SK-N-MC (cell line): Measurements from ENCODE around the gene C7orf25.
"Not testable (repeated sequence)": the region's sequence is repeated elsewhere in the genome, so short reads cannot be mapped to it uniquely, and the experiment has no call there.

Source experiments
- EZH2 ChIP-seq: fragments of 200-600 bp; sonication (generic); IDR thresholded peaks from one replicate; pipeline ENCODE4 v1.6.1; 2017; ENCODE audit warnings: antibody characterized with exemption
- FOXP2 ChIP-seq: optimal IDR thresholded peaks from 2 replicates; pipeline ENCODE3; 2011; ENCODE audit warnings: mild to moderate bottlenecking, moderate library complexity; ENCODE audit not compliant: insufficient read depth; ENCODE audit errors: extremely low read length, control extremely low read depth
- POLR2AphosphoS5 ChIP-seq: IDR thresholded peaks from 2 replicates; pipeline ENCODE4 v1.6.1; 2012; ENCODE audit warnings: mild to moderate bottlenecking, low read depth, low read length, borderline replicate concordance

DNA sequence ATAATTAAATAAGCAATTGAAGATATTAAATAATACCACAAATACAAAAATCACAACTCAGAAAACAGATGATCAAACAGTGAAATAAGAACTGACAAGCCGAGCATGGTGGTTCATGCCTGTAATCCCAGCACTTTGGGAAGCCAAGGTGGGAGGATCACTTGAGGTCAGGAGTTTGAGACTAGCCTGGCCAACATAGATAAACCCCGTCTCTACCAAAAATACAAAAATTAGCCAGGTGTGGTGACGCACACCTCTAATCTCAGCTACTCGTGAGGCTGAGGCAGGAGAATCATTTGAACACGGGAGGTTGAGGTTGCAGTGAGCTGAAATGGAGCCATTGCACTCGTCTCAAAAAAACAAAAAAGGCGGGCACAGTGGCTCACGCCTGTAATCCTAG, 26.7 kb downstream of the C7orf25 start:
- TF ChIP-seq POLR2AphosphoS5, EZH2, FOXP2: not testable (repeated sequence)
